HCT116 (cell line): Measurements from ENCODE around the gene SPDL1.

ENCODE experiments used
- EZH2 ChIP-seq: fragments of 200-600 bp; sonication (generic); IDR thresholded peaks from 2 replicates; pipeline ENCODE4 v1.6.1; 2017; ENCODE audit warnings: antibody characterized with exemption, mixed run types
- JUND ChIP-seq: IDR thresholded peaks from 2 replicates; pipeline ENCODE4 v1.6.1; 2012
- POLR2A ChIP-seq: IDR thresholded peaks from 2 replicates; pipeline ENCODE4 v1.7.0; 2011; ENCODE audit warnings: borderline replicate concordance; ENCODE audit not compliant: insufficient read depth, insufficient read length; ENCODE audit errors: extremely low read depth
- POLR2AphosphoS5 ChIP-seq: IDR thresholded peaks from 2 replicates; pipeline ENCODE4 v1.6.1; 2011; ENCODE audit warnings: mild to moderate bottlenecking, low read depth, low read length, moderate library complexity
- RAD21 ChIP-seq: IDR thresholded peaks from 2 replicates; pipeline ENCODE4 v1.6.1; 2012; ENCODE audit warnings: low read depth, mild to moderate bottlenecking
- SIN3A ChIP-seq: IDR thresholded peaks from 2 replicates; pipeline ENCODE4 v1.6.1; 2012; ENCODE audit warnings: low read depth
- SRF ChIP-seq: IDR thresholded peaks from 2 replicates; pipeline ENCODE4 v1.6.1; 2012; ENCODE audit warnings: low read depth
- YY1 ChIP-seq: IDR thresholded peaks from 2 replicates; pipeline ENCODE4 v1.6.1; 2011; ENCODE audit warnings: low read length, low read depth, moderate library complexity, mild to moderate bottlenecking; ENCODE audit not compliant: insufficient replicate concordance; ENCODE audit errors: extremely low read depth
- TF ChIP-seq, protein P1 (sequence below), 3 experiments: fragments of 200-600 bp in 1 of 3; sonication (generic) in 1 of 3; IDR thresholded peaks in 2 of 3; conservative IDR thresholded peaks in 1 of 3; 2 replicates each; pipeline ENCODE4 v1.5.1; 2012 to 2017; ENCODE audit warnings: low read depth in 2 of 3, low read length in 2 of 3, antibody characterized with exemption in 1 of 3, borderline replicate concordance in 1 of 3, control low read depth in 1 of 3, mild to moderate bottlenecking in 1 of 3, mixed read lengths in 1 of 3, mixed run types in 1 of 3, moderate library complexity in 1 of 3; ENCODE audit not compliant: insufficient read depth in 1 of 3

DNA sequence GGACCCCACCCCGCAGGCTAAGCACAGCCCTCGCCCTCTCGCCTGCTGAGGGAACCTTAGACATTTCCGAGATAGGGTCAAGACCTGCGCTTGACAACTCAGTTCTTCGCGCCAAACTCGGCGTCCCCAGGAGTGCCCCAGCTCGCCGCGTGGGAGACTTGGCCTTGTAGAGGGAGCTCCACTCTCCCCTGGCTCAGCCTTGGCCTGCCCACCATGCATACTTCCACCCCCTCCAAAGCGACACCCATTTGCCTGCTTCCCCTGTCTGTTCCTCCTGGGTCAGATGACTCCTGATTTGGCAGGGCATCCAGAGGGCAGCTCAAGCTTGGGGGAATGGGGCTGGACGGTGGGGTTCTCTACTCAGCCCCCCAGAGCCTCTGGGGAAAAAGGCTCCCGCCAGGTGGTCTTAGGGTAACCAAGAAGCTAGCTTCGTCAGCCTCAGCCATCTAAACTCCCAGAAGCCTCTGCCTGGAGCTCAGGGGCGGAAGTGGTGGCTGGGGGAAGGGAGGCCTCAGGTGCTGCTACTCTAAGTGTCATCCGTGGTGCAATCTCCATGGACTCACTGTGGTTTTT, 54.1 kb downstream of the SPDL1 start:
- TF ChIP-seq EZH2 (no peak), POLR2AphosphoS5 (no peak), SIN3A (no peak), POLR2A (no peak), SRF (no peak), YY1 (no peak), JUND (no peak), RAD21 (no peak)
- TF ChIP-seq, protein P1, sequence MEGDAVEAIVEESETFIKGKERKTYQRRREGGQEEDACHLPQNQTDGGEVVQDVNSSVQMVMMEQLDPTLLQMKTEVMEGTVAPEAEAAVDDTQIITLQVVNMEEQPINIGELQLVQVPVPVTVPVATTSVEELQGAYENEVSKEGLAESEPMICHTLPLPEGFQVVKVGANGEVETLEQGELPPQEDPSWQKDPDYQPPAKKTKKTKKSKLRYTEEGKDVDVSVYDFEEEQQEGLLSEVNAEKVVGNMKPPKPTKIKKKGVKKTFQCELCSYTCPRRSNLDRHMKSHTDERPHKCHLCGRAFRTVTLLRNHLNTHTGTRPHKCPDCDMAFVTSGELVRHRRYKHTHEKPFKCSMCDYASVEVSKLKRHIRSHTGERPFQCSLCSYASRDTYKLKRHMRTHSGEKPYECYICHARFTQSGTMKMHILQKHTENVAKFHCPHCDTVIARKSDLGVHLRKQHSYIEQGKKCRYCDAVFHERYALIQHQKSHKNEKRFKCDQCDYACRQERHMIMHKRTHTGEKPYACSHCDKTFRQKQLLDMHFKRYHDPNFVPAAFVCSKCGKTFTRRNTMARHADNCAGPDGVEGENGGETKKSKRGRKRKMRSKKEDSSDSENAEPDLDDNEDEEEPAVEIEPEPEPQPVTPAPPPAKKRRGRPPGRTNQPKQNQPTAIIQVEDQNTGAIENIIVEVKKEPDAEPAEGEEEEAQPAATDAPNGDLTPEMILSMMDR (IDR thresholded peaks at IDR 0.05 in 2 of 3, conservative IDR thresholded peaks at IDR 0.05 in 1 of 3; ENCODE audit: borderline replicate concordance in 1 of 3, insufficient read depth in 1 of 3, low read depth in 2 of 3, low read length in 2 of 3): no peak
